VCaP (cell line): ENCODE measurements around the gene LSM12.

Experiments
- H3K27ac ChIP-seq: fragments of 450-650 bp; 2 replicates; pipeline ENCODE4 v1.5.1; 2017
- CTCF ChIP-seq: fragments of 450-650 bp; conservative IDR thresholded peaks from 2 replicates; pipeline ENCODE4 v1.5.1; 2017; ENCODE audit warnings: mild to moderate bottlenecking, moderate library complexity

LSM12 gene

GRCh38 chr17:44076716-44077594, 10.5 kb upstream of the LSM12 start:
- no peak for TF ChIP-seq CTCF
- peak overlapping the region; percentile 98 for H3K27ac ChIP-seq

GRCh38 chr17:44075598-44076293, 9.3 kb upstream of the LSM12 start:
- H3K27ac ChIP-seq, result peak overlapping the region; percentile 98
- no peak for TF ChIP-seq CTCF

GRCh38 chr17:44074911-44075285, 8.4 kb upstream of the LSM12 start:
- peak overlapping the region; percentile 98 for H3K27ac ChIP-seq
- TF ChIP-seq CTCF, result no peak

- H3K27ac ChIP-seq, result peak overlapping the region; percentile 98
- TF ChIP-seq CTCF, result no peak
Measured at GRCh38 chr17:44074231-44074910, 7.9 kb upstream of the LSM12 start.

- no peak for TF ChIP-seq CTCF
- peak overlapping the region; percentile 98 for H3K27ac ChIP-seq
Measured at GRCh38 chr17:44071772-44072171, 5.3 kb upstream of the LSM12 start.

- TF ChIP-seq CTCF, result no peak
- peak overlapping the region; percentile 98 for H3K27ac ChIP-seq
Measured at GRCh38 chr17:44071198-44071520, 4.7 kb upstream of the LSM12 start.
